Body of pancreas (tissue), 4 donors: Measurements from ENCODE around the gene ANKS1A. TPM values are rescaled to one million over a fixed set of nuclear protein-coding genes. Genes with fewer than 3 reads are reported as not detected.

Experiments
- ATAC-seq: fragments of 150-250 bp; one replicate; pipeline ENCODE4 v1.9.1; 2016
- DNase-seq, 4 donors: peaks; one replicate each; pipeline ENCODE4 v3.0.0-alpha.2; 2019
- H3K27ac ChIP-seq, 4 donors: fragments of 200-600 bp; sonication (generic); 1 replicate in 3 of 4; 2 replicates in 1 of 4; pipeline versions ENCODE4 v1.5.1 to v1.6.1; 2016 to 2019; ENCODE audit warnings: mild to moderate bottlenecking in 1 of 4, mixed read lengths in 1 of 4, moderate library complexity in 1 of 4
- H3K27me3 ChIP-seq, 2 donors: fragments of 200-600 bp; sonication (generic); one replicate each; pipeline ENCODE4 v1.6.0; 2016; ENCODE audit warnings: mild to moderate bottlenecking in 1 of 2
- H3K36me3 ChIP-seq, 2 donors: fragments of 200-600 bp; sonication (generic); replicated peaks in 1 of 2; 2 replicates each; pipeline ENCODE4 v1.5.1; 2016; ENCODE audit warnings: low read depth in 2 of 2; ENCODE audit not compliant: insufficient read depth in 1 of 2
- H3K4me1 ChIP-seq: fragments of 200-600 bp; sonication (generic); one replicate; pipeline ENCODE4 v1.6.0; 2016
- H3K4me3 ChIP-seq, 2 donors: fragments of 200-600 bp; sonication (generic); 1 replicate in 1 of 2; 2 replicates in 1 of 2; pipeline ENCODE4 v1.5.1; 2016 to 2019
- H3K9me3 ChIP-seq, 3 donors: fragments of 200-600 bp; sonication (generic); 1 replicate in 2 of 3; 2 replicates in 1 of 3; pipeline ENCODE4 v1.5.1; 2016
- POLR2A ChIP-seq, 3 donors: fragments of 450-650 bp; IDR thresholded peaks; one replicate each; pipeline ENCODE4 v1.6.1; 2016; ENCODE audit warnings: antibody characterized with exemption in 3 of 3, mild to moderate bottlenecking in 2 of 3
- WGBS, 2 donors: methylation state at CpG; one replicate each; pipeline ENCODE4 v1.1.5; 2017; 5-methylcytosine and 5-hydroxymethylcytosine counted together
- intact Hi-C: fragments of 100-400 bp; cut with DNase I; formaldehyde crosslinking; loops from one replicate; pipeline ENCODE4 v1.15.1; 2023
- total RNA-seq, 2 donors: library from RNA; depleted of rRNA; stranded (reverse); fragments of >200 nt; gene quantifications; one replicate each; pipeline ENCODE4 v1.1.0, GENCODE V29; 2016
- TF ChIP-seq, protein P1 (sequence below), 7 experiments: fragments of 450-650 bp in 4 of 7; fragments of 200-600 bp in 3 of 7; sonication (generic) in 3 of 7; IDR thresholded peaks; one replicate each; pipeline ENCODE4 v1.5.1; 2016 to 2019; ENCODE audit warnings: antibody characterized with exemption in 7 of 7

Gene ANKS1A
- total RNA-seq, 2 donors from 2014 or later = 14.3 to 17.1 TPM

DNA sequence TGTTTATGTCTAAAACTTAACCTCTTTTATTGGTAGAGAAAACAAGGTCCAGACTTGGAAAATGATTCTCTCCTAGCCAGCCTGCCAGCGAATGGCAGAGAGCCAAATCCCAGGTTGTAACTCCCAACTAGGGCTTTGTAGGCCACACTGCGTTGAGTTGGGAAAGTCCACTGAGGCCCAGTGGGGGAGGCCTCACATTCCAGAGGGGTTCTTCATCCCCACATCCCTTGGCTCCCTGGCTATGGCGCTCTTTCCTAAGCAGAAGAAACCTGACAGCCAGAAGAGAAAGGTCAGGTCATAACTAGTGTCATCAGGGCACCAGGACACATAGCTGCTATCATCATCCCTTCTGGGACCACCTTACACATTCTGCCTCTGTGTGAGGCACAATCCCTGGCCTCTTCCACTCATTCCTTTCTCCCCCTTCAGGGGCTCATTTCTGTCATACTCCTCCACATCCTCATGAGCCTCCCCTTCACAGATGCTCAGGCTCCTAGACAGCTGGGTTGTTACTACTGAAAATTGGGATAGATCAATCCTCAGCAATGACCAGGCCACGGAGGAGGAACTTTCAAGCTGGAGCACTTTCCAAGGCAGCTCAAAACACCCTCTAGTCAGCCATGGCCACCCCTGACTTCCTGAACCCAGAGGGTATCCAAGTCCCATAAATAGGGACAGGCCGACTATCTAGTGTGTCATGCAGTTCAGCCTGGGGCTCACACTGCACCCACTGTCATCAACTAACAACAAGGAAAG lies 203.5 kb downstream of the ANKS1A start:
- H3K9me3 ChIP-seq = no peaks in the 10 kb centered on the region
- no peaks in the 10 kb centered on the region for H3K27me3 ChIP-seq
- TF ChIP-seq POLR2A (IDR thresholded peaks at IDR 0.05) = no peak
- TF ChIP-seq, protein P1, sequence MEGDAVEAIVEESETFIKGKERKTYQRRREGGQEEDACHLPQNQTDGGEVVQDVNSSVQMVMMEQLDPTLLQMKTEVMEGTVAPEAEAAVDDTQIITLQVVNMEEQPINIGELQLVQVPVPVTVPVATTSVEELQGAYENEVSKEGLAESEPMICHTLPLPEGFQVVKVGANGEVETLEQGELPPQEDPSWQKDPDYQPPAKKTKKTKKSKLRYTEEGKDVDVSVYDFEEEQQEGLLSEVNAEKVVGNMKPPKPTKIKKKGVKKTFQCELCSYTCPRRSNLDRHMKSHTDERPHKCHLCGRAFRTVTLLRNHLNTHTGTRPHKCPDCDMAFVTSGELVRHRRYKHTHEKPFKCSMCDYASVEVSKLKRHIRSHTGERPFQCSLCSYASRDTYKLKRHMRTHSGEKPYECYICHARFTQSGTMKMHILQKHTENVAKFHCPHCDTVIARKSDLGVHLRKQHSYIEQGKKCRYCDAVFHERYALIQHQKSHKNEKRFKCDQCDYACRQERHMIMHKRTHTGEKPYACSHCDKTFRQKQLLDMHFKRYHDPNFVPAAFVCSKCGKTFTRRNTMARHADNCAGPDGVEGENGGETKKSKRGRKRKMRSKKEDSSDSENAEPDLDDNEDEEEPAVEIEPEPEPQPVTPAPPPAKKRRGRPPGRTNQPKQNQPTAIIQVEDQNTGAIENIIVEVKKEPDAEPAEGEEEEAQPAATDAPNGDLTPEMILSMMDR (IDR thresholded peaks at IDR 0.05) = no peak
- peaks cover 13 to 16% of the 10 kb centered on the region in 2 donors for H3K36me3 ChIP-seq
- H3K27ac ChIP-seq = no peak overlapping the region
- WGBS, 2 donors = 80 to 92% methylated on average over 5 of the region's 5 CpGs
- intact Hi-C loops = no loop called here
- no peak overlapping the region for H3K4me3 ChIP-seq
- ATAC-seq (no peak), DNase-seq (no peak)
- peaks cover 11% of the 10 kb centered on the region for H3K4me1 ChIP-seq

DNA sequence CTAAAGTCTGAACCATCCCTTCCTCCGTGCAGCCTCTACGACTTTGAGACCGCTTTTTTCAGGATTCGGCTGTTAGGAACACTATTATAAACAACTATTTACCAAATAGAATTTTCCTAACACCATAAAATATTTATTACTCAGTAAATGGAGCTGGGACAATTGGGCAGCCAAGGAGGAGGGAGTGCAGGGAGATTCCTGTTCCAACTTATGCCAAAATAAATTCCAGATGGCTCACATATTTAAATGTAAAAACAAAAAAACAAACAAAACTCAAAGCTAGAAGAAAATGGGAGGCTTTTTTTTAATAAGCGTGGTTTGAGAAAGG lies 204.0 kb downstream of the ANKS1A start:
- Histone ChIP-seq H3K36me3 (peaks cover 12 to 15% of the 10 kb centered on the region in 2 donors), H3K4me1 (peaks cover 11% of the 10 kb centered on the region), H3K9me3 (no peaks in the 10 kb centered on the region), H3K27me3 (no peaks in the 10 kb centered on the region), H3K27ac (no peak overlapping the region), H3K4me3 (no peak overlapping the region)
- WGBS, 2 donors = 88 to 90% methylated on average over 5 of the region's 5 CpGs
- DNase-seq = no peak
- intact Hi-C loops = no loop called here
- TF ChIP-seq, protein P1 (IDR thresholded peaks at IDR 0.05) = no peak
- no peak for TF ChIP-seq POLR2A (IDR thresholded peaks at IDR 0.05)
- ATAC-seq = no peak

DNA sequence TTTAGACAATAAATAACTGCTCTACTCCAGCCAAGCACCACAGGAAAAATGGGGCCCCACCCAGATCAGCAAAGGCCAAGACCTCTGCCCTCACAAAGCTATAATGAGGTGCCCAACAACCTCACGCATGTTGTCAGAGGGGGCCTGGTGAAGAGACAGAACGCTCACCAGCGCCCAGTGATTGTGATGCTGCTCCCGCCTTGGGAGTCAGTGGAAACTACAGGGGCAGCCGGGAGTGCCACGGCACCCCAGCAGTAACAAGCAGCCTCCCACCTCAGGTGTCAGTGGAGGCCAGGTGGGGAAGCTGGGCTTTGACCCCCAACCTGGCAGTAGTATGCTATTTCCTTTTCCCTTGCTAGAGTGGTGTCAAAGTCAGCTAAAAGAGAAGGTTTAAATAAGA lies 204.7 kb downstream of the ANKS1A start:
- H3K9me3 ChIP-seq = no peaks in the 10 kb centered on the region
- H3K27ac ChIP-seq = no peak overlapping the region
- H3K4me3 ChIP-seq = no peak overlapping the region
- peaks cover 5 to 10% of the 10 kb centered on the region in 2 donors for H3K36me3 ChIP-seq
- WGBS, 2 donors = 85 to 89% methylated on average over 4 to 6 of the region's 6 CpGs
- no peaks in the 10 kb centered on the region for H3K27me3 ChIP-seq
- TF ChIP-seq, protein P1 (IDR thresholded peaks at IDR 0.05) = no peak
- TF ChIP-seq POLR2A (IDR thresholded peaks at IDR 0.05) = no peak
- peaks cover 11% of the 10 kb centered on the region for H3K4me1 ChIP-seq
- intact Hi-C loops = no loop called here
- no peak for ATAC-seq
- no peak for DNase-seq

DNA sequence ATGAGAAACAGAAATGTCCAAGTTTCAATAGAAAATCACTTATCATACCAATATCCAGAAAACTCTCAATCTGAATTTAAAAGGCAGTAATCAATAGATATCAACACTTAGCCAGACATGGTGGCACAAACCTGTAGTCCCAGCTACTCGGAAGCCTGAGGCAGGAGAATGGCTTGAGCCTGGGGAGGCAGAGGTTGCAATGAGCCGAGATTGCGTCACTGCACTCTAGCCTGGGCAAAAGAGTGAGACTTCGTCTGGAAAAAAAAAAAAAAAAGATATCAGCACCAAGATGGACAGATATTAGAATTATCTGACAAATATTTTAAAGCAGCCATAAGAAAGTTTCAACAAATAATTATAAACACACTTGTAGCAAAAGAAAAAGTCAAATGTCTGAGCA lies 205.1 kb downstream of the ANKS1A start:
- 61 to 84% methylated on average over 4 of the region's 4 CpGs for WGBS, 2 donors
- ATAC-seq (no peak), DNase-seq (no peak)
- H3K36me3 ChIP-seq = peaks cover under 1 to 6% of the 10 kb centered on the region in 2 donors
- H3K4me1 ChIP-seq = peaks cover 11% of the 10 kb centered on the region
- TF ChIP-seq, protein P1 (IDR thresholded peaks at IDR 0.05) = no peak
- no peak for TF ChIP-seq POLR2A (IDR thresholded peaks at IDR 0.05)
- no peaks in the 10 kb centered on the region for H3K27me3 ChIP-seq
- no peak overlapping the region for H3K4me3 ChIP-seq
- intact Hi-C loops = no loop called here
- H3K9me3 ChIP-seq = no peaks in the 10 kb centered on the region
- H3K27ac ChIP-seq = no peak overlapping the region
